Neural cell (in vitro differentiated cells): ENCODE data around the gene CENPT.

Experiments
- EZH2 ChIP-seq: fragments of 200-600, 300-800 bp; shearing (Covaris generic), sonication (generic); IDR thresholded peaks from 2 replicates; pipeline ENCODE4 v1.6.1; 2014; ENCODE audit warnings: antibody characterized with exemption, low read length, borderline replicate concordance, mild to moderate bottlenecking; ENCODE audit not compliant: insufficient read depth, poor library complexity, severe bottlenecking
- POLR2AphosphoS5 ChIP-seq: IDR thresholded peaks from 2 replicates; pipeline ENCODE4 v1.6.1; 2012
- TAF1 ChIP-seq: IDR thresholded peaks from 2 replicates; pipeline ENCODE4 v1.6.1; 2012; ENCODE audit warnings: low read depth
- TF ChIP-seq, protein P1 (sequence below): fragments of 450-650 bp; IDR thresholded peaks from 2 replicates; pipeline ENCODE4 v1.5.1; 2014; ENCODE audit warnings: antibody characterized with exemption, mild to moderate bottlenecking, moderate library complexity; ENCODE audit not compliant: poor library complexity, severe bottlenecking

DNA sequence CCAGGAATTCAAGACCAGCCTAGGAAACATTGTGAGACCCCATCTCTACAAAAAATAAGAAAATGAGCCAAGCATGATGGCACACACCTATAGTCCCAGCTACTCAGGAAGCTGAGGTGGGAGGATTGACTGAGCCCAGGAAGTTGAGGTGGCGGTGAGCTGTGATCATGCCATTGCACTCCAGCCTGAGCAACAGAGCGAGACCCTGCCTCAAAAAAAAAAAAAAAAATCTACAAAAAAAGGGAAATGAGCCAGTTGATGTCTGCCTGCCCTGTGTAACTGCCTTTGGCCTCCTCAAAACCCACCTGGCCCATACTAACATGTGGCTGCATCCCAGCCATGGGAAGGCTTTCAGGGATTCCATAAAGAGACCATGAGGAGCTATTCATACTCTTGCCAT, 45.6 kb downstream of the CENPT start:
- TF ChIP-seq, protein P1, sequence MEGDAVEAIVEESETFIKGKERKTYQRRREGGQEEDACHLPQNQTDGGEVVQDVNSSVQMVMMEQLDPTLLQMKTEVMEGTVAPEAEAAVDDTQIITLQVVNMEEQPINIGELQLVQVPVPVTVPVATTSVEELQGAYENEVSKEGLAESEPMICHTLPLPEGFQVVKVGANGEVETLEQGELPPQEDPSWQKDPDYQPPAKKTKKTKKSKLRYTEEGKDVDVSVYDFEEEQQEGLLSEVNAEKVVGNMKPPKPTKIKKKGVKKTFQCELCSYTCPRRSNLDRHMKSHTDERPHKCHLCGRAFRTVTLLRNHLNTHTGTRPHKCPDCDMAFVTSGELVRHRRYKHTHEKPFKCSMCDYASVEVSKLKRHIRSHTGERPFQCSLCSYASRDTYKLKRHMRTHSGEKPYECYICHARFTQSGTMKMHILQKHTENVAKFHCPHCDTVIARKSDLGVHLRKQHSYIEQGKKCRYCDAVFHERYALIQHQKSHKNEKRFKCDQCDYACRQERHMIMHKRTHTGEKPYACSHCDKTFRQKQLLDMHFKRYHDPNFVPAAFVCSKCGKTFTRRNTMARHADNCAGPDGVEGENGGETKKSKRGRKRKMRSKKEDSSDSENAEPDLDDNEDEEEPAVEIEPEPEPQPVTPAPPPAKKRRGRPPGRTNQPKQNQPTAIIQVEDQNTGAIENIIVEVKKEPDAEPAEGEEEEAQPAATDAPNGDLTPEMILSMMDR = no peak
- TF ChIP-seq EZH2 = no peak
- no peak for TF ChIP-seq POLR2AphosphoS5
- no peak for TF ChIP-seq TAF1
